ENCODE measurements around the gene CXorf38.

- TF ChIP-seq EP300 (IDR thresholded peaks at IDR 0.05), result no peak
- no peak for TF ChIP-seq CTCF (IDR thresholded peaks at IDR 0.05)
Observed at GRCh38 chrX:40603446-40603845, 43.9 kb downstream of the CXorf38 start.

Measured in ovary (tissue), 3 donors.